Stimulated activated CD4-positive, alpha-beta T cell treated with anti-CD3 and anti-CD28 coated beads, Interleukin-1b, Interleukin-23, amount 100 ng/mL, for 1 hour (primary cell): ENCODE measurements around the gene KLHL33.

Source experiments
- DNase-seq, 2 donors: peaks; one replicate each; pipeline ENCODE4 v3.0.0-alpha.2; 2020; ENCODE audit warnings: low read depth in 2 of 2

KLHL33 gene

GRCh38 chr14:20435582-20436362 lies at the start of gene KLHL33:
TSS of gene KLHL33 (minus strand) at chr14:20436166. CDS start at chr14:20435811, 355 bp downstream.
- DNase-seq = no peak

- DNase-seq = no peak
Observed at GRCh38 chr14:20482382-20482781, 46.4 kb upstream of the KLHL33 start.

- DNase-seq = no peak
Observed at GRCh38 chr14:20478894-20479293, 42.9 kb upstream of the KLHL33 start.

- DNase-seq = no peak
Observed at GRCh38 chr14:20477211-20477876, 41.4 kb upstream of the KLHL33 start.

GRCh38 chr14:20476776-20477175 lies 40.8 kb upstream of the KLHL33 start:
- DNase-seq = no peak

- no peak for DNase-seq
Observed at GRCh38 chr14:20472536-20473169, 36.7 kb upstream of the KLHL33 start.

- no peak for DNase-seq
Observed at GRCh38 chr14:20470603-20470901, 34.6 kb upstream of the KLHL33 start.

GRCh38 chr14:20469890-20470602 lies 34.1 kb upstream of the KLHL33 start:
- DNase-seq = peak in 1 of 2 donors; percentile 30

- DNase-seq = peak; percentile 69 to 77
Observed at GRCh38 chr14:20469242-20469889, 33.4 kb upstream of the KLHL33 start, which contains the start of gene PNP. TSS of gene PNP (plus strand) at chr14:20469406. CDS start at chr14:20469525, 119 bp downstream.

- no peak for DNase-seq
Observed at GRCh38 chr14:20468764-20469241, 32.8 kb upstream of the KLHL33 start.

GRCh38 chr14:20461225-20462141 lies 25.5 kb upstream of the KLHL33 start, which contains the start of gene PIP4P1:
TSS of gene PIP4P1 (minus strand) at chr14:20461434. CDS start at chr14:20461325, 109 bp downstream.
- peak; percentile 90 to 97 for DNase-seq

GRCh38 chr14:20460458-20461224 lies 24.7 kb upstream of the KLHL33 start:
- DNase-seq = peak in 1 of 2 donors; percentile 24

- DNase-seq = no peak
Observed at GRCh38 chr14:20458031-20458789, 22.2 kb upstream of the KLHL33 start.

- no peak for DNase-seq
Observed at GRCh38 chr14:20456971-20457370, 21.0 kb upstream of the KLHL33 start.

- peak in 1 of 2 donors; percentile 50 for DNase-seq
Observed at GRCh38 chr14:20455355-20456300, 19.7 kb upstream of the KLHL33 start.

- DNase-seq = peak; percentile 88 to 93
Observed at GRCh38 chr14:20454516-20455354, 18.8 kb upstream of the KLHL33 start, which contains the start of the genes APEX1 and OSGEP. TSS of gene APEX1 (plus strand) at chr14:20455226. CDS start at chr14:20455646, 420 bp downstream. TSS of gene OSGEP (minus strand) at chr14:20454812. CDS start at chr14:20454683, 129 bp downstream.
